Measurements from ENCODE around the gene ZNF462. TPM values are rescaled to one million over a fixed set of nuclear protein-coding genes. Genes with fewer than 3 reads are reported as not detected.

The ZNF462 gene
- polyA plus RNA-seq, 3 donors, result not detected

DNA sequence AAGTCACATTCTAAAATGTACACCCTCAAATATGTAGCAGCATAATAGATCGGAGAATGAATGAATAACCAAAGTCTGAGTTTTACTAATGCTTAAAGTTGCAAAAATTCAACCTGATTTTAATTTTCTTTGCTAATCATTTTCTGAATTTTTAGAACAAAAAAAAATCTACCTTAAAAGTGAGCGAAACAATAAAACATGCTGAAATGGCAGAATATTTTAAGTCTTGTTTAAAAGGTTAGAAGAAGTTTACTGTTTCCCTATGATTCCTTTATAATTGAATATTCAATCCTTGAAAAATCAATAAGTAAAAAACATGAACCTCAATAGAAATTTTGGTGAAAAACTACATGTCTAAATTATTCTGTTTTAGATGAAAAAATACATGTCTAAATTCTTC lies 27.1 kb upstream of the ZNF462 start:
- Mint-ChIP-seq H3K4me3 (no peak overlapping the region), H3K36me3 (no peaks in the 10 kb centered on the region), H3K9me3 (peaks cover 0 to 11% (median 4%) of the 10 kb centered on the region in 7 donors), H3K27me3 (ENCODE audit: low read depth in 3 of 3) (peaks cover 0 to 3% (median 0%) of the 10 kb centered on the region in 3 donors), H3K4me1 (no peaks in the 10 kb centered on the region), H3K27ac (no peak overlapping the region)
- H3K27ac ChIP-seq (ENCODE audit: low read depth in 1 of 2, low read length in 2 of 2), result no peak overlapping the region
- no peaks in the 10 kb centered on the region for H3K27me3 ChIP-seq (ENCODE audit: control insufficient read depth in 2 of 2, insufficient read depth in 2 of 2, low read length in 2 of 2)
- H3K9ac ChIP-seq (ENCODE audit: insufficient read depth, low read length, poor library complexity, severe bottlenecking), result no peak overlapping the region
- WGBS (ENCODE audit: insufficient coverage), result no CpG with 5 or more reads among the region's 2 CpGs
- H3K4me3 ChIP-seq (replicated peaks in 1 of 3; ENCODE audit: low read depth in 2 of 3, low read length in 3 of 3), result no peak overlapping the region
- no peaks in the 10 kb centered on the region for H3K36me3 ChIP-seq (replicated peaks in 1 of 2; ENCODE audit: control insufficient read depth in 1 of 2, insufficient read depth in 2 of 2, low read length in 2 of 2)
- H3K9me3 ChIP-seq (replicated peaks in 1 of 2; ENCODE audit: control insufficient read depth in 1 of 2, insufficient read depth in 1 of 2, low read length in 2 of 2), result no peaks in the 10 kb centered on the region
- H3K4me1 ChIP-seq (ENCODE audit: control insufficient read depth in 1 of 2, insufficient read depth in 2 of 2, low read length in 2 of 2), result no peaks in the 10 kb centered on the region
- no peak overlapping the region for H3K4me2 ChIP-seq (replicated peaks; ENCODE audit: extremely low read depth, low read length, poor library complexity, severe bottlenecking)
- no peak for DNase-seq
- H3K79me2 ChIP-seq (ENCODE audit: insufficient read depth, low read length), result no peaks in the 10 kb centered on the region
- no peak overlapping the region for H2AFZ ChIP-seq (ENCODE audit: insufficient read depth, low read depth, low read length, poor library complexity, severe bottlenecking)
- no peaks in the 10 kb centered on the region for H4K20me1 ChIP-seq (ENCODE audit: insufficient read depth, low read length)
- TF ChIP-seq, protein P1, sequence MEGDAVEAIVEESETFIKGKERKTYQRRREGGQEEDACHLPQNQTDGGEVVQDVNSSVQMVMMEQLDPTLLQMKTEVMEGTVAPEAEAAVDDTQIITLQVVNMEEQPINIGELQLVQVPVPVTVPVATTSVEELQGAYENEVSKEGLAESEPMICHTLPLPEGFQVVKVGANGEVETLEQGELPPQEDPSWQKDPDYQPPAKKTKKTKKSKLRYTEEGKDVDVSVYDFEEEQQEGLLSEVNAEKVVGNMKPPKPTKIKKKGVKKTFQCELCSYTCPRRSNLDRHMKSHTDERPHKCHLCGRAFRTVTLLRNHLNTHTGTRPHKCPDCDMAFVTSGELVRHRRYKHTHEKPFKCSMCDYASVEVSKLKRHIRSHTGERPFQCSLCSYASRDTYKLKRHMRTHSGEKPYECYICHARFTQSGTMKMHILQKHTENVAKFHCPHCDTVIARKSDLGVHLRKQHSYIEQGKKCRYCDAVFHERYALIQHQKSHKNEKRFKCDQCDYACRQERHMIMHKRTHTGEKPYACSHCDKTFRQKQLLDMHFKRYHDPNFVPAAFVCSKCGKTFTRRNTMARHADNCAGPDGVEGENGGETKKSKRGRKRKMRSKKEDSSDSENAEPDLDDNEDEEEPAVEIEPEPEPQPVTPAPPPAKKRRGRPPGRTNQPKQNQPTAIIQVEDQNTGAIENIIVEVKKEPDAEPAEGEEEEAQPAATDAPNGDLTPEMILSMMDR (IDR thresholded peaks at IDR 0.05), result no peak
- intact Hi-C loops (cut with micrococcal nuclease), result no loop called here

DNA sequence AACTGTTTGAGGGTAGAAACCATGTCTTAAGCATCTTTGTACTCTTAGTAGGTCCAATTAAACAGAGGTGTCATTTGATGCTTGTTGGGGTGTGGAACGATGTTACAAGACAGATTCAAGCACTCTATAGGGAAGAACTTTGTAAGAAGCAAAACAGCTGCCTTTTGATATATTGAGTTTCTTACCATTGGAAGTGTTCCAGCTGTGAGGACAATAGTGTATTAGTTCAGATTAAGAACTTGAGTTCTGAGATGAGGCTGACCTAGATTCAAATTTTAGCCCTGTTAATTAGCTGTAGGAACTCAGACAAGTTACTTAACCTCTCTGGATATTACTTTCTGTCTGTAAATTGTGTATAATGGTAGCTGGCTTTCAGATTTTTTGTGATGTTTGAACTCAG lies 19.6 kb upstream of the ZNF462 start:
- intact Hi-C loops (cut with micrococcal nuclease), result no loop called here
- no peaks in the 10 kb centered on the region for H3K36me3 Mint-ChIP-seq
- H3K9me3 Mint-ChIP-seq, result peaks cover 0 to 1% (median 0%) of the 10 kb centered on the region in 7 donors
- no peak overlapping the region for H2AFZ ChIP-seq (ENCODE audit: insufficient read depth, low read depth, low read length, poor library complexity, severe bottlenecking)
- no peaks in the 10 kb centered on the region for H3K36me3 ChIP-seq (replicated peaks in 1 of 2; ENCODE audit: control insufficient read depth in 1 of 2, insufficient read depth in 2 of 2, low read length in 2 of 2)
- no CpG with 5 or more reads among the region's 1 CpG for WGBS (ENCODE audit: insufficient coverage)
- no peaks in the 10 kb centered on the region for H3K4me1 Mint-ChIP-seq
- no peaks in the 10 kb centered on the region for H3K9me3 ChIP-seq (replicated peaks in 1 of 2; ENCODE audit: control insufficient read depth in 1 of 2, insufficient read depth in 1 of 2, low read length in 2 of 2)
- H3K79me2 ChIP-seq (ENCODE audit: insufficient read depth, low read length), result no peaks in the 10 kb centered on the region
- H3K27me3 ChIP-seq (ENCODE audit: control insufficient read depth in 2 of 2, insufficient read depth in 2 of 2, low read length in 2 of 2), result no peaks in the 10 kb centered on the region
- DNase-seq, result no peak
- no peak overlapping the region for H3K4me2 ChIP-seq (replicated peaks; ENCODE audit: extremely low read depth, low read length, poor library complexity, severe bottlenecking)
- TF ChIP-seq, protein P1 (IDR thresholded peaks at IDR 0.05), result no peak
- no peak overlapping the region for H3K27ac Mint-ChIP-seq
- no peak overlapping the region for H3K27ac ChIP-seq (ENCODE audit: low read depth in 1 of 2, low read length in 2 of 2)
- H3K9ac ChIP-seq (ENCODE audit: insufficient read depth, low read length, poor library complexity, severe bottlenecking), result no peak overlapping the region
- no peak overlapping the region for H3K4me3 Mint-ChIP-seq
- no peak overlapping the region for H3K4me3 ChIP-seq (replicated peaks in 1 of 3; ENCODE audit: low read depth in 2 of 3, low read length in 3 of 3)
- no peaks in the 10 kb centered on the region for H3K4me1 ChIP-seq (ENCODE audit: control insufficient read depth in 1 of 2, insufficient read depth in 2 of 2, low read length in 2 of 2)
- H4K20me1 ChIP-seq (ENCODE audit: insufficient read depth, low read length), result no peaks in the 10 kb centered on the region
- H3K27me3 Mint-ChIP-seq (ENCODE audit: low read depth in 3 of 3), result peaks cover 0 to 2% (median 0%) of the 10 kb centered on the region in 3 donors
